22Rv1 (cell line): ENCODE results near the gene SAMSN1.

Experiments used
- CTCF ChIP-seq: fragments of 450-650 bp; IDR thresholded peaks from 2 replicates; pipeline ENCODE4 v1.5.1; 2017; ENCODE audit warnings: mild to moderate bottlenecking
- ZFX ChIP-seq: fragments of 450-650 bp; IDR thresholded peaks from 2 replicates; pipeline ENCODE4 v1.6.1; 2017; ENCODE audit warnings: antibody characterized with exemption, borderline replicate concordance

- TF ChIP-seq CTCF (no peak), ZFX (no peak)
These were observed 7.6 kb downstream of the SAMSN1 start for GRCh38 chr21:14538483-14538882.
